Peyer's patch (tissue), 4 donors: ENCODE results near the gene ENPP6.

ENCODE experiments used
- POLR2A ChIP-seq, 2 donors: fragments of 450-650 bp; IDR thresholded peaks; one replicate each; pipeline ENCODE4 v1.5.1; 2017; ENCODE audit warnings: antibody characterized with exemption in 2 of 2, mild to moderate bottlenecking in 2 of 2, moderate library complexity in 2 of 2
- TF ChIP-seq, protein P1 (sequence below), 6 experiments: fragments of 450-650 bp in 4 of 6; fragments of 200-600 bp in 2 of 6; sonication (generic) in 1 of 6; IDR thresholded peaks; one replicate each; pipeline ENCODE4 v1.5.1; 2017 to 2019; ENCODE audit warnings: antibody characterized with exemption in 6 of 6, mild to moderate bottlenecking in 3 of 6, moderate library complexity in 1 of 6

DNA sequence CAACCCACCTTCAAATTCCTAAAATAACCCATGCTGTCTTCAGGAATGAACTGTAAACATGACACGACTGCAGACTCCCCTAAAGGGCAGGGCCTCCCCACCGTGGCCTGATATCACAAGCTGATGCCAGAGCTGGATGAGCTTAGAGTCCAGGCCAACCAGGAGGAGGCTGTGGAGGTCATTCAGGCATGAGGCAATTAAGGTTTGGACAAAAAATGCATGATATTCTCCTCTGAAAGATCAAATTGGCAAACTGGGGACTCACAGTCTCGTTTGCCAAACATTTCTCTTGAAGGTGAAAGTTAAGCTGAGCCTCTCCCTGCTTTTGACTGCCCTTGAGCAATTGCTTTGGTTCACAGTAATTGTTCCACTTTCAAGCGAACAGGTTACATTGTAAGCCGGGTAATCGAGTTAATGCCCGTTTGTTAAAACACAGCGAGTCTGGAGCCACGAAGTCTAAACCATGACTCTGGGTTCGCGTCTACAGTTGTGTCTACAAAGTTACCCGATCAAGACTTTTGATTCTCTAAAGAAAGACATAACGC lies 105.6 kb downstream of the ENPP6 start:
- TF ChIP-seq, protein P1, sequence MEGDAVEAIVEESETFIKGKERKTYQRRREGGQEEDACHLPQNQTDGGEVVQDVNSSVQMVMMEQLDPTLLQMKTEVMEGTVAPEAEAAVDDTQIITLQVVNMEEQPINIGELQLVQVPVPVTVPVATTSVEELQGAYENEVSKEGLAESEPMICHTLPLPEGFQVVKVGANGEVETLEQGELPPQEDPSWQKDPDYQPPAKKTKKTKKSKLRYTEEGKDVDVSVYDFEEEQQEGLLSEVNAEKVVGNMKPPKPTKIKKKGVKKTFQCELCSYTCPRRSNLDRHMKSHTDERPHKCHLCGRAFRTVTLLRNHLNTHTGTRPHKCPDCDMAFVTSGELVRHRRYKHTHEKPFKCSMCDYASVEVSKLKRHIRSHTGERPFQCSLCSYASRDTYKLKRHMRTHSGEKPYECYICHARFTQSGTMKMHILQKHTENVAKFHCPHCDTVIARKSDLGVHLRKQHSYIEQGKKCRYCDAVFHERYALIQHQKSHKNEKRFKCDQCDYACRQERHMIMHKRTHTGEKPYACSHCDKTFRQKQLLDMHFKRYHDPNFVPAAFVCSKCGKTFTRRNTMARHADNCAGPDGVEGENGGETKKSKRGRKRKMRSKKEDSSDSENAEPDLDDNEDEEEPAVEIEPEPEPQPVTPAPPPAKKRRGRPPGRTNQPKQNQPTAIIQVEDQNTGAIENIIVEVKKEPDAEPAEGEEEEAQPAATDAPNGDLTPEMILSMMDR (IDR thresholded peaks at IDR 0.05): no peak
- TF ChIP-seq POLR2A (IDR thresholded peaks at IDR 0.05): no peak
